ENCODE results near the gene OTOS. TPM values are rescaled to one million over a fixed set of nuclear protein-coding genes. Genes with fewer than 3 reads are reported as not detected.
A peak's percentile ranks its signal among the peaks of the same experiment; 100 is the strongest.

OTOS gene
- not detected for total RNA-seq

DNA sequence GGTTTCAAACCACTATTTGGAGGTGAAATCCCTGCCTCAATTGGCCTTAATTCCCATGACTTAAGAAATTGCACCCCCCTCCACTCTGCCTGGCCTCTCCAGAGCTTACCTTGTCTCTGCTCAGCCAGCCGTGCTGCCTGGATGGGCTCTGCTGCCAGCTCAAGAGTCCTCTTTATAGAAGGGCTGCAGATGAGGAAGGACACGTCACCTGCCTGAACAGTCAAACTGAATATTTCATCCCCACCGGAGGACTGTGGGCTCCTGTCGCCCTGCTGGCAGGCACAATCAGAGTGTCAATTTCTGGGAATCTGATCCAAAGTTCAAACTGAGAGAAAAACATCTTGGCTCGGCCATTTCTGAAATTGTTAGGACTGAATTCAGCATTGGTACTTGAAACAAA lies at the start of gene OTOS:
Gene OTOS, minus strand, starts transcription at position 148 of the 400 bp plus-strand sequence. CDS start 332 bp downstream, outside the sequence.
- ATAC-seq = no peak
- DNase-seq (ENCODE audit: low spot score) = no peak

DNA sequence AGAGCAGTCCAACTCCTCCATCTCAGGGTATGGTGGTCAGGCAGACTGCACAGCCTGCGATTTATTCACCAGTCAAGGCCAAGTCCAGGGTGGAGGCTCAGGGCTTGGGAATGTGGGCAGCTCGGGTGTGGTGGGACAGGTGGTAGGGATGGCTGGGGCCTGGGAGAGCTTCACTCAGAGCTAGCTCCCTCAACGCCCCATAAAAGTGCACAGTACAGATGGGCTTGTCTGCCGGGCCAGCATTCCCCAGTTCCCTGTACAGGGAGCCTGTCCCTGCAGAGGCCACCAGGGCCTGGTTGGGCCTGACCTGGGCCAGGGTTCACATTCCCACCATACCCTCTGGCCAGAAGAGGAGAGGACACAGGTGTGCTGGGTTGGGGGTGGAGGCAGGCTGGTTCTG lies 49.2 kb upstream of the OTOS start:
- DNase-seq (ENCODE audit: low spot score) = no peak

DNA sequence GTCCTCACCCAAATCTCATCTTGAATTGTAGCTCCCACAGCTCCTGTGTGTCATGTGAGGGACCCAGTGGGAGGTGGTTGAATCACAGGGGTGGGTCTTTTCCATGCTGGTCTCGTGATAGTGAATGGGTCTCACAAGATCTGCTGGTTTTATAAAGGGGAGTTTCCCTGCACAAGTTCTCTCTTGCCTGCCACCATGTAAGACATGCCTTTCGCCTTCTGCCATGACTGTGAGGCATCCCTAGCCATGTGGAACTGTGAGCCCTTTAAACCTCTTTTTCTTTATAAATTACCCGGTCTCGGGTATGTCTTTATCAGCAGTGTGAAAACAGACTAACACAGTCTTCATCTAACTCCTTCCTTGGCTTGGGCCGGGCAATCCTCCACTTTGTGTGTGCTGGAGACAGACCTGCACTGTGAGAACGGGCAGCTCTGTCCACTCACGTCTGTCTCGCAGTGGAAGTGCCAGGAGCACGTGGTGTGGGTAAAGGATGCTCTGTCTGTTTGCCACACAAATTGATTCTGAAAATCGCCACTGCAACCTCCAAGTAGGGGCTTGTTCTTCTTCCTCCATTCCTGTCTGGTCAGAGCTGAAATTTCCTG lies 47.6 kb upstream of the OTOS start:
- ATAC-seq (no peak), DNase-seq (ENCODE audit: low spot score) (no peak)

More for the DNA sequence above, 49.2 kb upstream of the OTOS start:
- ATAC-seq = no peak

DNA sequence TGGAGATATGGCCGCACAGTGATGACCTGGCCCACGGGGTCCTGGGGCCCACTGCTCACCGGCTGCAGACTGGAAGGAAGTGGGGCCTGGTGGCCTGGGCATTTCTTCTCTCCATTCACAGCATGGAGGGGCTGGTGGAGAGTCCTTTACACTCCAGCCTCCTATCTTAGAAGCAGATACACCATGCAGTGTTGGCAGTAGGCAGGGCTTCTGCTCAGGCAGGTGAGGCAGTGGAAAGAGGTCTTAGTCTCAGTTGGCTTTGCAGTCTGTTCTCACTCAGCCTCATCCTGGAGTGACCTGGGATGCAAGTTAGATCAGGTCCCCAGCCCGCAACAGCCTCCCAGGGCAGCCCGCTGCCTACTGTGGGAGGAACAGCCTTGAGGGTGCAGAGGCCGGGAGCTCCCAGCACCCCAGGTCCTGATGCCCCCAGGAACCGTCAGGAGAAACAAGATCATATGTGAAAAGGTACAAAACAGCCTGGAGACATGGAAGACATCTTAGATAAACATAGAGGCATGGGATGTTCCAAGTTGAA lies 45.8 kb upstream of the OTOS start:
- ATAC-seq (no peak), DNase-seq (ENCODE audit: low spot score) (no peak)

DNA sequence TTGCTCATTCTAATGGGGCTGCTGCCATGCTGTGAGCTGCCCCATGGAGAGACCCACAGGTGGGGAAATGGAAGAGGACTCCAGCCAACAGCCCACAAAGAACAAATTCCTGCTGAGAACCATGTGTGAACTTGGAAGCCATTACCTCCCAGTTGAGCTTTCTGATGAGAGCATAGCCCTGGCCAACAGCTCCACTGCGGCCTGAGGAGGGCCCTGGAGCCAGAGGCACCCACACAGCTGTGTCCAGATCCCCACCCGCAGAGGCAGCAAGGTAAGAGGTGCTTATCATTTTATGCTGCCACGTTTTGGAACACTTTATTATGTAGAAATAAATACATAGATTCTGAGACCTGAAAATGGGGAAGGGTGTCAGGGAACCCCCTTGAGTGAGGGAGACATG lies 44.2 kb upstream of the OTOS start:
- ATAC-seq (no peak), DNase-seq (ENCODE audit: low spot score) (no peak)

DNA sequence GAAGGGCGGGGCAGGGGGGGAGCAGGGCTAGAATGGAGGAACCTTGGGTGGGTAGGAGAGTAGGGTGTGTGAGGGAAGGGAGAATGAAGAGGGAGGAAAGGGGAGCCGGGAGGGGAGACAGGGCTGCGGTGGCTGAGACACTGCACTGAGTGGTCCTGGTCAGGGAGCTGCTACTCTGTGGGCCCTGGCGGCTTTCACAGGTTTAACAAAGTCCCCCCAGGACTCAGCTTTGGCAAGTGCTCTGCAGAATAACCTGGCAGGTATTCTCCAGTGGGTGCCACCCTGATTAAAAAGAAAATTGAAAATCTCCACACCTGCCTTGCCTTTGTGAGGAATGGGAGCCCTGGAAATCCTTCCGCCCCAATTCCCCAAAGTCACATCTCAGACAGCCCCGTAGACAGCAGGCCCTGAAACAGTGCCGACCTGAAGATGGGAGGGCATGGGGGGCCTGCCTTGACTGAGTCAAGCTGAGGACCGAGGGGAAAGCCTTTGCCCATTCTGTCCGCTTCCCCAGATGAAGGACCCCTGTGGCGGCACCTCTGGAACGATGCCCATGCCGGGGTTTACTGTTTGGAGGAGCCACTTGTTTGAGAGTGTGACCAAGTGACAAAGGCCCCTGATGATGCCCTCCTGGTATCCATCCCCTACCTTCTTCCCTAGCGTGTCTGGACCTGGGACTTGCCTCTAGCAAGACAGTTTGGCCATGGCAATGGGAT lies 43.6 kb upstream of the OTOS start:
- ATAC-seq = no peak
- no peak for DNase-seq (ENCODE audit: low spot score)

DNA sequence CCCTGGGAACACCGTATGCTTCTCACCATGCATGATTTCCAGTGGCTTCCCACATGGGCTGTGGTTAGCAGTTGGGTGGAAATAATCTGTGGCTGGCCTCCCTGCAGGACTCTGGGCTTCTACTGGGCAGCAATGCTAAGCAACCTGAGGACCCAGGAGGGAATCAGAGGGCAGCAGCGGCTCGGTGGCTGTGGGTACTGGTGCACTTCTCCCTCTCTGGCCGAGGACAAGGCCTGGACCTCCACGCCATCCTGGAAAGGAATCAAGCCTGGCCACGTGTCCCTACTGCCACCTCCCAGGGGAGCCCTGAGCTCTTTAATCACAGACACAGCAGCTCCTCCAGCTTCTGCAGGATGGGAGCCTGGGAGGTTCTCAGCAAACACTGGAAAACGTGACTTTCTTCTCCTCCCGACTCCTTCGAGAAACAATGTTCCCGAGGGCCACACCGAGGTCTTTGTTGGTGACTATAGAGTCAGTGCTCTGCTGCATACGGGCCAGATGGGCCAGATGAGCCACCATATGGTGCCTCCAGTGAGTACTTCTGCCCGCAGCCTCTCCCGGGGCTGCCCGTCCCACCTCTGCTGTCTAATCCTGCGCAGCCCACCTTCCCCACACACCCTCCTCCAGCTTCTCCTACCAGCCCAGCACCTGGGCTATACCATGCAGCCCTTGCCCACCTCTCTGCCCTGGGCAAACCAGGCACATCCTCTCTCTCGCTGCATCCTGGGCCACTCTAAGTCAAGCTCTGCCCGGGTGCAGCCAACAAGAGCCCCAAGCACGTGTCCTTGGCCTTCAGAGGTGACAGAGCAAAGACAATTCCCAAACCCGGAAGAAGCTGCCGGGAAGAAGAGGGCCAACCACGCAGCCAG lies 42.8 kb upstream of the OTOS start:
- no peak for DNase-seq (ENCODE audit: low spot score)
- no peak for ATAC-seq

DNA sequence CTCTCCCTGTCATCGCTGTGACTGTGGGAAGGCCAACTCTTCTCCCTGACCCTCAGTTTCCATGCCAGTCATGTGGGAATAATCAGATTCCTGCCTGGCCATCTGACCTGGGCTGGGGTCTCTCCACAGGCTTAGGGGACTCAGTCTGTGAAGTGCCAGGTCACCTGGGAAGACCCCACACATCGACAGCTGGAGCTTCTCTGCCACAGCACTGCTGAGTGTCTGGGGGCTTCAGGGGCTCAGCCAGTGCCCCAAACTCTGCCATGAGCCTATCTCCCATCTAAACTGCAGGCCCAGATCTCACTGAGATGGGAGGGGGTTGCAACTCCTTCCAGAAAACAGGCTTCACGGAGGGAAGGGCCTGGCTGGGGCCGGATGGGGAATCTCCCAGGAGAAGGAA lies 42.0 kb upstream of the OTOS start:
- ATAC-seq = no peak
- DNase-seq (ENCODE audit: low spot score) = no peak

DNA sequence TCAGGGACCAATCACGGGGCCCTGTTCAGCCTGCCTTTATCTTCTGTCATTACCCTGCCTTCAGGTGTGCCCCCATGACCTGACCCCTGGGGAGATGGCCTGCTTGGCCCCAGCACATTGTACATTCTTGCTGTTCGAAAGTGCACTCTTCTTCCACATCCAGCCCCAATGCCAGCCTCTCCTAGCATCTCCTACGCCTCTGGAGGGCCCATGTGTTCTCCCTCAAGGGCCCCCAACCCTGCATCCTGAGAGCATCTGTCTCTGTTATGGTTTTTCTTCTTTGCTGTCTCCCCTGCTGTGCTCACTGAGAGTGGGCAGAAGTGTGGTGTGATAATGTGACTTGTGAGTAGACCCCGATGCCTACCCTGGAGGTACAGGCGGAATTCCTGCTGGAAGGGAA lies 41.5 kb upstream of the OTOS start:
- ATAC-seq (no peak), DNase-seq (ENCODE audit: low spot score) (no peak)

DNA sequence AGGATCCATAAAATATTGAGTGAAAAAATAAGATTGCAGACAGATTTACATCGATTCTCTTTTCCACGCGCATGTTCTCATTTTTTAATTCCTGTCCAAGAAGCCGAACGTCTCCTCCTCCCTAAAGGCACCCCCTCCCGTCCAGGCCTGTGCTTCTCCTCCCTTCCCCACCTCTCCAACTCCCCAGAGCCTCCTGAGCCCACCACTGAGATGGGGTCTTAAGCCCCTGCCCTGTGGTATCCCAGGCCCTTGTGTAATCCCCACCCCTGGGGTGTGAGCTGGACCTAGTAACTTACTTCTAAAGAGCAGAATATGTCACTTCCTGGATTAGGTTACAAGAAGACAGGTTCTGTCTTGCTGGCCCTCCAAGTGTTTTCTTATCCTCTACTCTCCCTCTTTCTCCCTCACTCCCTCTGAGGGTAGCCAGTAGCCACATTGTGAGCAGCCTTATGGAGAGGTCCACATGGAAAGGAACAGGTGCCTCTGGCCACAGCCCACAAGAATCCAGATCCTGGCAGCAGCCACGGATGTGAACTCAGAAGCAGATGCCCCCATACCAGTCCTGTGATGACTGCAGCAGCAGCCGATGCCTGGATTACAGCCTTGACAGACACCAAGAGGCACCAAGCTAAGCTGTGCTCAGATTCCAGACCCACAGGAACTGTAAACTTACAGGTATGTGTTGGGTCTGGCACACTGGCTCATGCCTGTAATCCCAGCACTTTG lies 39.6 kb upstream of the OTOS start:
- no peak for DNase-seq (ENCODE audit: low spot score)
- ATAC-seq = no peak

DNA sequence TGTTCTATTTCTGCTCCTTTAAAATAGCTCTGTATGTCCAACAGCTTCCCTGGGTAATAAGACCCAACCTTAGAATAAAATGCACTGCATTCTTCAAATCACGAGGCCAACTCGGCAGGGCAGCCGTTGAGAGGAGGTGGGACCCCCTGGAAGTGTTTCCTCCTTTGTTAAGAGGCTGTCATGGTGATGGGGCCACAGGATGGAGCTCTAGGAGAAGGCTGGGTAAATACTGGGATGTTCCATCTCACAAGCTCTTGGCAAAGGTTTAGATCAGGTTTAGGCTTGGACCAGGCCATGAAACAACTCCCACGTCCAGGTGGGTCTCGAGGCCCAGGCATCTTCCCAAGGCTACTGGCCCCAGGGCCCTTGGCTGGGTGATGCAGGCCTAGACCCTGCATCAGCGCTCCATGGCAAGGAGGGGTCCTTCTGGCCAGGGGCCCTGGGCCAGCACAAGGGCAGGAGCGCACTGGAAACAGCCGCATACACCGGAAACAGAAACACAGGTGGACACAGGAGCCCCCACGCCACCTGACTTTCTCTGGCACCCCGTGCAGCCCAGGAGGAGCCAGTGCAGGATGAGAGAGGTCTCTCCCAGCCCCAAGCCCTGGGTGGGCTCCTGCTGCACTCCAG lies 38.8 kb upstream of the OTOS start:
- DNase-seq (ENCODE audit: low spot score) (no peak), ATAC-seq (no peak)

DNA sequence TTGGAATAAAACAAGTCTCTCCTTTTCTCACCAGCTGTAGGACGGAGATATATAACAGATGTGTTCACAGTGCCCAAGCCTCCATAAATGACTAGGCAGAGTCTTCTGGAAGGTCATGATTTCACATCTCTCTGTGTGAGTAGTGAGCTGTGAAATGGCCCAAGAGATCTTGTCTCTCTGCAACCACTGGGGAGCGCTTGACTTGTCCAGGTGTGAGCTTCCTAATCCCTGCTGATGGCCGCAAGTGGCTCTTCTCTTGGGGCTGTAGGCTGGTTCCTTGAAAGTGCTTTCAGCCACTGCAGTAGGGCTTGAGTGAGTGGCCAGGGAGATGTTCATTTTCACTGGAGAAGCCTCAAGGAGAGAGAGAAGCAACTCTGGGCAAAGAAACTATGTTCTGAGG lies 38.1 kb upstream of the OTOS start:
- ATAC-seq (no peak), DNase-seq (ENCODE audit: low spot score) (no peak)

DNA sequence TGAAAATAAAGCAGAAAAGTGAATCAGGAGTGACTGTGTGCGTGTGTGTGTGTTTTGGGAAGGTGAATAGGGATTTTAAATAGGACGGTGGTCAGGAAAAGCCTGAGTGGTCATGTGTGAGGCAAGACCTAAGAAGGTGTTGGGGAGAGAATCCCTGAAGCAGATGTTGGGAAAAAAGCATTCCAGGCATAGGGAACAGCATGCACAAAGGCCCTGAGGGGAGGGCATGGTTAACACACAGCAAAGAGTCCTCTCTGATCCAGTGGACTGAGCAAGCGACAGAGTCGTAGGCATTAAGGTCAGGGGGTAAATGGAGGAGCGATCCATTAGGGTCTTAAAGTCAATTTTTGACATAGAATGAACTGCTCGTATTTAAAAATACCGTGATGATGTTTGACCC lies 34.0 kb upstream of the OTOS start:
- no peak for DNase-seq (ENCODE audit: low spot score)

DNA sequence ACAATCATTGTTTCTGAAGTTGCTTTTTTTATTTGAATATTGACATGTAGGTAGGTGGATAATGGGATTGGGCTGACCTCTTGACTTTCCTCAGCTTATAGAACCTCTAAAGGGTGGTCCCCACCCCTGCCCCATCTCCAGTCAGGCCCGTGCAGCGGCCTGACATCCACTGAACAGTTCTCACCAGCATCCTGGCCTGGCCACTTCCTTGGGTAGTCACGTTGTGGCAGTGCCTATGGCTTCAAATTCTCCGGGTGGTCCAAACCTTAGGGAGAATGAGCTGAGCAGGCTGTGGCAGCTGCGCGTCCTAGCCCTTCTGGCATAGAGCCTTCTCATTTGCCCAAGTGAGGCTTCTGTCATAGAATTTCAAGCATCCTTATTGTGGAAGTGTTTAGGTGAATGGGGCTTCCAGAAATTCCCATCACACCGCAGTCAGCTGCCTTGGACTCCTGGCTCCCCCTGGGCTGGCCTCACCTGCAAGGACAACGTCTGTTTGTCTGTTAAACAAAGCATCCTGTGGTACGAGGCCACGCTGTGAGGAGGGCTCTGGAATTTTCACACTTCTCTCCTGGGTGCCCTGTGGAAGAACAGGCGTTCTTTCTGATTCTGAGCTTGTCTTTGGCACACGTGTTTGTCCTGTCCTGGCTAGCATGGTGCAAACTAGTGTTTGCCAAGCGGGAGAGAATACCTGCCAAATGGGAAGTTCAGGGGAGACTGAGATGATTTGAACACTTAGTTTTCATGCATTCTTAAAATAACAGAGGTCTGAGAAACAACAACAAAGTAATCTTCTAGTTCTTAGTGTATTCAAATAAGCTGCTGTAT lies 31.8 kb upstream of the OTOS start:
- DNase-seq (ENCODE audit: low spot score) = no peak

More for the DNA sequence above, 34.0 kb upstream of the OTOS start:
- ATAC-seq = no peak

DNA sequence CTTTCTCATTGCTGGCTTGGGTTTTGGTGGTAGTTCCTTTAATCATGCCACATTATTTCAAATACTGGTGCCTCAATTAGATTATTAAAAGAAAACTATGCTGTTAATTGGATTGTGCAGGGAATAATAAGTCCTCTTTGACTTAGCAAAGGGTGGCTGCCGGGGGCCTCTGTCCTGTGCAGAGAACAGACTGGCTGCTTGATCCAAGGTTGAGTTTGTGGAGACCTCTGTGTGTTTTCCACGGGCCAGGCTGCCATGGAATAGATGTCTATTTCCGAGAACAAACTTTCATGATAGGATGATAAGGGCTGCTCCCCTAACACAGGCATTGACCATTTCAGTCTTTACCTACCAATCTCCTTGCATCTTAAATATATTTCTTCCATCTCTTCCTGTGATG lies 30.4 kb upstream of the OTOS start:
- DNase-seq (ENCODE audit: low spot score) (no peak), ATAC-seq (no peak)

More for the DNA sequence above, 31.8 kb upstream of the OTOS start:
- peak; percentile 37 for ATAC-seq

DNA sequence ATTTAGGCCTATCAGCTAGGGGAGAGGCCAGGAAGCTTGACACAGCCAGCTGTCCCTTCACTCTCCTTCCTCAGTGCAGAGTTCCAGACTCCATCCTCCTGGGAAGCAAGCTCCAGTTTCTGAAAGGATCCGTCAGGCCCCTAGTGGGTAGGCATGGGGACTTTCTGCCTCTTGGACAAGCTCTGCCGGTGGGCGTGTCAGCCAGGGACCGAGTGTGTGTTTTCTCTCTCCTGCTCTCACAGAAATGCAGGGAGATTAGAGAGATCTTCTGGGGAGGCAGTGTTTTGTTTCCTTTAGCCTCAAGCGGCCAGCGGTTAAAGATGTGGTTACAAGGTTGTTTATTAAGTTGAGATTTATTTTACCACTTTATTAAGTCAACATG lies 29.9 kb upstream of the OTOS start:
- DNase-seq (ENCODE audit: low spot score) = no peak
- ATAC-seq = no peak

DNA sequence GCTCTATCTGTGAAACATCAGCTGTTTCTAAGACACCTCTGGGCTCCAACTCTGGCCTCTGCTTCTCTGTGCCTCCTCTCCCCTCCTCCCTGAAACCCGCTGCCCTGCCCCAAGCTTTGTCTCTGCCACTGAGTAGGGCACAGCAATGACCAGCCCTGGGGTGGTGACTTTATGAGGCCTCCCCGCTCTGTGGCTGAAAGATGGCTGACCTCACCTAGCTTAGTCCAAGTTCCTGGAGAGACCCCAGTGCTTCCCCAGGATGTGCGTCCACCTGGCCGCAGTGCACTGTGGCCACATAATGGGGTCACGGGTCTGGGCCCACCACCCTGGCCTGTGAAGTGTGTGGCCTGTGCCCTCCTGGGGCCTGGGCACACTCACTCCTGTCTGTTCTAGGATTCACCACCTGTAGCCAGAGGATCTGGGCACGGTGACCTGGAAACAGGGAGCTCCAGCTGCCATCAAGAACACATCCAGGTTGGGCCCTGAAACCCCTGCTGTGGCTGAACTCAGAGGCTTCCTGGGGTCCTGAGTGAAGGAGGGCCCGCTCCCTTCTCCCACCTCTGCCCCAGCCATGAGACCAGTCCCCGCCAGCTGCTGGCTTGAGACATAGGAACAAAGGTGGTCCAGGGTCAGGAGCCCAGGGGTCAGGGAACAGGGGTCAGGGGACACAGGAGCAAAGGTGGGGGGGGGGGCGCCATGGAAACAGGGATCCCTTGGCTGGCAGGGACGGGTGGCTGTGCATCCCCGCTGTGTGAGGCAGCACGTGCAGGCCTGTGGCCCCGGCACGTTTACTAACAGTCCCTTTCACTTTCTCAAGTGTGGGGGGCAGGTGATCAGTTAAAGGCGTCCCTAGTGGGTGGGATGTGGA lies 29.3 kb upstream of the OTOS start:
- DNase-seq (ENCODE audit: low spot score) (no peak), ATAC-seq (no peak)

DNA sequence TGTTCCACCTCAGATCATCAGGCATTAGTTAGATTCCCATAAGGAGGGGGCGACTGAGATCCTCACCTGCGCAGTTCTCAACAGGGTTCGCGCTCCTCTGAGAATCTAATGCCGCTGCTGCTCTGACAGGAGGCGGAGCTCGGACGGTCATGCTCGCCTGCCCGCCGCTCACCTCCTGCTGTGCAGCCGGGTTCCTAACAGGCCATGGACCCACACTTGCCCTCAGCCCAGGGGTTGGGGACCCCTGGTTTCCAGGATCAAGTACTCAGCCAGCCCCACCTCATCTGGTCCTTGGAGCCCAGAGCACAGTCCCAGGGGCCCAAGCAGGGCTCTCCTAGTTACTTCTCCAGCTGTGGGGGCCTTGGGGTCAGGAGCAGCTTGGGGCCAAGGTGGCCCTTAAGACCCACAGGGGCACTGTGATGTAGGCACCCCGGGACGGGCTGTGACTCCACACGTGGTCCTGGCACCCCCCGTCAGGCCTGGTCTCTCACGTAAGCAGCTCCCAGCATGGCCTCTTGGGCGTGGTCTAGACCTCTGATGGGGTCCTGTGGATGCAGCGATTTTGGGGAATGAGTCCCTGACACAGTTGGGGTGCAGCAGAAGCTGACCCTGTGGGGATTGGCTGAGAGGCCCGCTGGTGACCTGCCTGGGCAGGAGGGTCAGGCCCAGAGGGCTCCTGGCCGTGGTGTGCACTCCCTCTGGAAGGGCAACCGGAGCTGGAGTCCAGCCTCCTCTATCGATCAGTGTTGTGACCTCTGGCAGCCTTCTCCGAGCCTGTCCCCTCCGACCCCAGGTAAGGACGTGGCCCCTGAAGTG lies 28.3 kb upstream of the OTOS start:
- ATAC-seq (peak; percentile 12), DNase-seq (ENCODE audit: low spot score) (no peak)
